HG03097 (cell line): ENCODE data around the gene RTL9.
"Not testable (repeated sequence)": the region's sequence is repeated elsewhere in the genome, so short reads cannot be mapped to it uniquely, and the experiment has no call there.

Source experiments
- ATAC-seq: cut with Tn5 transposase; IDR thresholded peaks from one replicate; pipeline ENCODE4 v1.9.1; 2021; ENCODE audit not compliant: unreplicated experiment, low FRiP score

Gene RTL9

DNA sequence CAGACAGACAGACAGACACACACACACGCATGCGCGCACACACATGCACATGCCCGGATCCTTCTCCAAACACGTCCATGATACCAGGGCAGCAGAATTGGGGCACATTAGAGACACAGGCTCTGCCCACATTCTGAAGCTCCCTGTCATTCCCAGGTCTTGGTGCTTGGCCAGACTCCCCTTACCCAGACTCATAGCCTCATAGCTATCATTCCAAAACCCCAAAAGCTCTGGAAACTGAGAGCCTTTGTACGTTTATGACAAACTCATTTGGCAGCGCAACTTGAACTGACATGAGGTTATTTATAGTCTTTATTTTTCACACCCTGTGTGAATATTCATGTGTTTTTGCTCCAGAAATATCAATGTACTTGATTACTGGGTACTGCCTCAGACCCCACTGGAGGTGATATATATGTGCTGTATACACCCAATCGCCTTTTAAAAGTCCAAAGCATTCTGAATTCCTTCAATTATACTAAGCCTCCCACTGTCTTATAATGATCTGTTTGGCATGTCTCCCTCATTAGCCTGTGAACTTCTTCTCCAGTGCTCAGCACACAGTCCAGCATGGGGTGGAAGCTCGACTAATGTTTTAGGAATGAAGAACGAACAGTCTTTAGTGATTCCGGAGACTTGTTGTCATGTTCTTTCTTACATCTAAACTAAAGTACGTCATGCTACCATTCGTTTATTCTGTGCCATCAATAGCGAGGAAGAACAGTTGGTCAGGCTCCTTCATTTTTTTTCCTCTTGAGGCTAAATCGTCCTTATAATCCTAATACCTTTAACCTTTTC is 45.0 kb downstream of the RTL9 start:
- ATAC-seq = no peak

DNA sequence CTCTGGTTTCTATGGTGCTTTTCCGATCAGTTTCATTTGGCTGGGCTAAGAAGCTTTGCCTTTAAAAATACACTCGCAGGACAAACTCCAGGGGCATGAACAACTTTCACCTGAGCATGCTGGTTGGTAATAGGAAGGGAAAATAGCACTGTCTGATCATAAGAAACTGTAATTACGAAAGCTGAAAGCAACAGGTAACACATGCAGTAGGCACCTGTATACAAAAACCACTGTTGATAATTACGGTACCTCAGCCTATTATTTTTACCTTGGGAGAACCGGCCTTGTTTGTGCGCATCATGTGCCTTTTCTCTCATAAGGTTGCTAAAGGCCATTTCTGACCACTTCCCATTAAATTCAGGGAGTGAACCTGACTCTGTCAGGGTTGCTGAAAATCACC is 45.7 kb downstream of the RTL9 start:
- ATAC-seq = no peak

DNA sequence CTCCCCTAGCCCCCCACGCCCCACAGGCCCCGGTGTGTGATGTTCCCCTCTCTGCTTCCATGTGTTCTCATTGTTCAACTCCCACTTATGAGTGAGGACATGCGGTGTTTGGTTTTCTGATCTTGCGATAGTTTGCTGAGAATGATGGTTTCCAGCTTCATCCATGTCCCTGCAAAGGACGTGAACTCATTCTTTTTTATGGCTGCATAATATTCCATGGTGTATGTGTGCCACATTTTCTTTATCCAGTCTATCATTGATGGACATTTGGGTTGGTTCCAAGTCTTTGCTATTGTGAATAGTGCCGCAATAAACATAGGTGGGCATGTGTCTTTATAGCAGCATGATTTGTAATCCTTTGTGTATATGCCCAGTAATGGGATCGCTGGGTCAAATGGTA is 47.6 kb downstream of the RTL9 start:
- not testable (repeated sequence) for ATAC-seq

DNA sequence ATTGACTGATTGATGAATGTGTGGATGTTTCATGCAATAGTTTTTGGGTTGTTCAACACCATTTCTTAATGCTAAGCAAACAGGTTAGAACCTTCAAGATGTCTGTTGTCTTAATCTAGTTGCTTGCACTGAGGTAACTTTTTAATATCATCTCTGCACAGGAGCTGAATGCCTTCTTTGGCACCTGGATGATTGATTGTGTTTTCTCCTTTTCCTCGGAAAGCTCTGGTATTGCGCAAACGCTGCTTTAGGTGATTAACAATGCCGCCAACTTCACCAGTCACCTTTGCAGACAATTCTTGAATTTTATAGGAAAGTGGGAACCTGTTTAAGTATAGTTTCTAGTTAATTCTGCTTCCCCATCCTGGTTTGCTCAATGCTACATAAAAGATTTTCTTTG is 48.2 kb downstream of the RTL9 start:
- ATAC-seq = no peak

GRCh38 chrX:110407910-110408545 is 49.4 kb downstream of the RTL9 start:
- no peak for ATAC-seq
